AG09309 (cell line): Measurements from ENCODE around the gene ITPRID2.

ENCODE experiments used
- DNase-seq: peaks from one replicate; pipeline ENCODE4 v3.0.0-alpha.2; 2010; ENCODE audit warnings: low read depth
- H3K4me3 ChIP-seq: 2 replicates; pipeline ENCODE4 v1.5.1; 2011; ENCODE audit warnings: mild to moderate bottlenecking, low read depth, low read length, moderate library complexity; ENCODE audit not compliant: control insufficient read depth
- TF ChIP-seq, protein P1 (sequence below): IDR thresholded peaks from 2 replicates; pipeline ENCODE4 v1.5.1; 2011; ENCODE audit warnings: mild to moderate bottlenecking, low read depth, low read length, inconsistent platforms; ENCODE audit not compliant: insufficient read depth, control insufficient read depth; ENCODE audit errors: missing control alignments

ITPRID2 gene

DNA sequence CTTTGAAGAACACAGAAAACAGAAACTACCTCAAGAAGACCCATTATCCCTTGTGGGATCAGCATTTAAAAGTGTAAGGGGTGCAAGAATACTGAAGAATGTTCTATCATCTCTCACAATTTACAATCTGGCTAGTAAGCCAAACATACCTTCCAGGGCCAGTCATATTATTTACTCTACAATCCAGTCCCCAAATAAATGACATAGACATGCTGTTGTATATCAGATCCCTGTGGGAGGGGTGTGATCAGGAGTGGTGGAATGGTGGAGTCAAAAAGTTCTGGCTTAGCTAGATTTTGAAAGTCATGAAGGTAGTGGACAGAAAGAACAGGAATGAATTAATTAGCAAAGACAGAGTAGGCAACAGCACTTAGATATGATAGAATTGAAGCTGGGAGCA lies 1.8 kb upstream of the ITPRID2 start:
- no peak for DNase-seq
- TF ChIP-seq, protein P1, sequence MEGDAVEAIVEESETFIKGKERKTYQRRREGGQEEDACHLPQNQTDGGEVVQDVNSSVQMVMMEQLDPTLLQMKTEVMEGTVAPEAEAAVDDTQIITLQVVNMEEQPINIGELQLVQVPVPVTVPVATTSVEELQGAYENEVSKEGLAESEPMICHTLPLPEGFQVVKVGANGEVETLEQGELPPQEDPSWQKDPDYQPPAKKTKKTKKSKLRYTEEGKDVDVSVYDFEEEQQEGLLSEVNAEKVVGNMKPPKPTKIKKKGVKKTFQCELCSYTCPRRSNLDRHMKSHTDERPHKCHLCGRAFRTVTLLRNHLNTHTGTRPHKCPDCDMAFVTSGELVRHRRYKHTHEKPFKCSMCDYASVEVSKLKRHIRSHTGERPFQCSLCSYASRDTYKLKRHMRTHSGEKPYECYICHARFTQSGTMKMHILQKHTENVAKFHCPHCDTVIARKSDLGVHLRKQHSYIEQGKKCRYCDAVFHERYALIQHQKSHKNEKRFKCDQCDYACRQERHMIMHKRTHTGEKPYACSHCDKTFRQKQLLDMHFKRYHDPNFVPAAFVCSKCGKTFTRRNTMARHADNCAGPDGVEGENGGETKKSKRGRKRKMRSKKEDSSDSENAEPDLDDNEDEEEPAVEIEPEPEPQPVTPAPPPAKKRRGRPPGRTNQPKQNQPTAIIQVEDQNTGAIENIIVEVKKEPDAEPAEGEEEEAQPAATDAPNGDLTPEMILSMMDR, result no peak
- H3K4me3 ChIP-seq, result no peak overlapping the region

DNA sequence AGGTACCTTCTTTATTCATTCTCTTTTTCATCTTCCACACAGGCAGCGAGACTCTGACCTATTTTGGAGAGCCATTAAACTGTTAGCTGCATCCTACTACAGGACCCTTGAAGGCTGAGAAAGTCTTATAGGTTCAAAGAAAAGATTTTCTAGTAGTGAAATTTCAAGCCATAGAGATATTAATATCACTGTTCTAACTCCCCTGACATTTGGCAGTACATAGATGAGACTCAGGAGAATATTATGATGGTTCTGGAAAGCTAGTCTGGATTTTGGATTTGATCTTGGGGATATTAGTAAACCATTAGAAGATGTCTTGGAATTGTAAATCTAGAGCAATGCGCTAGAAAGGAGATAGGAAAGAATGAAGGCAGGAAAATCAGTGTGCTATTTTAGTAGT lies 1.3 kb upstream of the ITPRID2 start:
- no peak overlapping the region for H3K4me3 ChIP-seq
- TF ChIP-seq, protein P1, result no peak
- no peak for DNase-seq

DNA sequence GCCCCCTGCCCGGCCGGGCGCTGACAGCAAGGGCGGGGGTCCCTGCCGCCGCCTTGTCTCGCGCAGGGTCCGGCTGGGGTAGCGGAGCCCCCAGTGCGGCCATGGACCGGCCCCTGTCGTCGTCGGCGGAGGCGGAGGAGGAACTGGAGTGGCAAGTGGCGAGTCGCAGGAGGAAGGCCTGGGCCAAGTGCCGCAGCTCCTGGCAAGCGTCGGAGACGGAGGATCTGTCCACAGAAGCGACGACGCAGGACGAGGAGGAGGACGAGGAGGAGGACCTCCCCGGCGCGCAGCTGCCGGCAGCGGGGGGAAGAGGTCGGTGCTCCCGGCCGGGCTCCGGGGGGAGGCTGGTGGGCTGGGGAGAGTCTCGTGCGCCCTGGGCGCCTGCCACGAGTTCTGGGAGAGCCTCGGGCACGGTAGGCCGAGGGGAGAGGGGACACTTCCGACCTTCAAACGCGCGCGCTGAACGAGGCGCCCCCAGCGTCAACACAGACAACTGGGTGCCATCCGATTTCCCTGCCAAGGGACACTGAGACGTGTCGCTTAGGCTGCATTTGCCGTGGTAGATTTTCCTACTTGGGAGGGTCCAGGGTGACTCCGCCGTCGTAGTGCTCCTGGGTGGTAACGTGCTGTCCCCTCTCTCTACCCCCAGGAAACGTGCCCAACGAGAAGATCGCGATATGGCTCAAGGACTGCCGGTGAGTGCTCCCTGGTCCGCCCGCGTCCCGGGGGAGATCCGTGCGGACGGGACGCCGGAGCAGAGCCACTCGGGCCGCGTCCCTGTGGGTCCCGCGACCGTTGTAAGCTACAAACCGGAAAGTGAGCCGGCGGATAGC lies 652 bp downstream of the ITPRID2 start:
- H3K4me3 ChIP-seq, result peak overlapping the region; percentile 87
- no peak for DNase-seq
- TF ChIP-seq, protein P1, result no peak

DNA sequence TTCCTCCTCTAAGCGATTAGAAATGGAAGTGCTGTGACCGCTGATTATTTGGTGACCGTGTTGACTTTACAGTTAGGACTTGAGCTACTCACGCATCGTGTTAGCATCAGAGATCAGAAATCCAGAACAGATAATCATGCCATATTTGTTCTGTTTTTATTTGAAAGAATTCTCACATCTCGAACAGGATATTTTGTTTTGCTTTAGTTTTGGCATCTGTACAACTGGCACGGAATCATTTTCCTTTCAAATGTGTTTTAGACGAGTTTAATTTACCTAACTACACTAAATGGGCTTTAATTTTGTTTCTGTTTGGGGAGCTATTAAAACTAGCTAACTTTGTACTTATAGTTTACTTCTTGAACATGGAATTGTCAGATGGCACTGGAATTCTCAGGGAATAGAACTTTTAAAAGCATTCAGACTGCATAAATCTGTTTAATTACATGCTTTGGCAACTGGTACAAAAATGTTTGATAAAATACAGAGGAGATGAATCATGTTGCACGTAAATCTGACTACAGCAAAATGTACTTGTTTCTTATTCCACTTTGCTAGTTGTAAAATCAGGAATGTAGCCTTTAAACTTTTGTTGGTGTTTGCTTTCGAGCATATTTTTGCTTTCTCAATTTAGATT lies 1.4 kb downstream of the ITPRID2 start:
- DNase-seq, result peak; percentile 48
- TF ChIP-seq, protein P1, result no peak
- peak overlapping the region; percentile 87 for H3K4me3 ChIP-seq

DNA sequence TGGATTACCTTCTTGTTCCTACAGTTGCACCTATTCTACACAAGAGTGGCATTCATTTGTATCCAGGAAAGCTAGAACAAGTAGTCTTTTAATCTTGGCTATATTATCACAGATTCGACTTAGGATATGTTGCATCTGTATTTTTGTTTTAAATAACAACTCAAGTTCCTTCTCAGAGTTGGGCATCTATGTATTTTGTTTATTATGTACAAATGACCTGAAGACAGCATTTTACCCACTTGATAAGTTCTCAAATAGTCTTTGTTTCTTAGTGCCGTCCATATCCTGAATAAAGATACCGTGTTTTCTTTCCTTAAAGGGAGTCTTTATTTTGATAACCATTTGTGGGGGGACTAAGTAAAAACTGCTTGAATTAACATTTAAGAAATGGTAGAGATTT lies 2.9 kb downstream of the ITPRID2 start:
- H3K4me3 ChIP-seq, result peak overlapping the region; percentile 87
- DNase-seq, result no peak
- TF ChIP-seq, protein P1, result no peak

DNA sequence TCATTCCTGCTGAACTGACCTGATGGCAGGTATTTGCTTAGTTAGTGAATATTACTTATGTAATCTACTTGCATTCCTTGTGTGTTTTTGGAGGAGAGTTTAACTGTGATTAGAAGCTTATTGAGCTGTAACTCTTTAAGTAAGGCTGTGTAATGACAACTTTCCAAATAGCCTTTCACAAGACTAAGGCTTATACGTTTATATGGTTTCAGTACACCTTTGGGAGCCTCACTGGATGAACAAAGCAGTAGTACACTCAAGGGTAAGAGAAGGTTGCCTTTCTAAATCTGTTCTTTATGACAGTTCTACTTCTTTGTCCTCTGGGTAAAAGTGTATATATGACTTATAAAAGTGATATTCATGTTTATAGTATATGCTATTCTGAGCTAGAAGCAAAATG lies 4.3 kb downstream of the ITPRID2 start:
- no peak overlapping the region for H3K4me3 ChIP-seq
- TF ChIP-seq, protein P1, result no peak

DNA sequence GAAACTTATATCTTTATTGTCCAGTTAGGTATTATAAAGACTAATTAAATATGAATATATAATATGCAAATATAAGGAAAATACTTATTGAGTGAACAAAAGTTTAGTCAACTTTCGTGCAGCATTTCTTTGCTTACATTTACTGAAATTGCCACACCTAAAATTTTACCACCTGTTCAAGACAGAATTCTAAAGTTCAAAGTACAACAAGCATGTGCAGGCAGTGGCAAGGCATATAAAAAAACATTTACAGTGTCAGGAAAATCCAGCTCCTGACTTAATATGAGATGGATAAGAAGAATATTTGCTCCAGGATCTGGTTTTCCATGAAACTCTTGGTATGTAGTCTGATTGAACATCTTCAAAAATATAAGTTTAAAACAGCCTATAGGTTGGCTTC lies 4.8 kb downstream of the ITPRID2 start:
- TF ChIP-seq, protein P1, result no peak
- no peak overlapping the region for H3K4me3 ChIP-seq
- DNase-seq, result no peak

More for the DNA sequence above, 4.3 kb downstream of the ITPRID2 start:
- no peak for DNase-seq
